Measurements from ENCODE around the gene HSPB8. TPM values are rescaled to one million over a fixed set of nuclear protein-coding genes. Genes with fewer than 3 reads are reported as not detected.

The HSPB8 gene
- total and polyA plus RNA-seq, 2 of the 4 experiments (the other 2 are of a cell fraction), result 12.9 to 25.8 TPM

GRCh38 chr12:119182701-119183493, 4.2 kb downstream of the HSPB8 start:
- Histone ChIP-seq H3K9ac (ENCODE audit: low read depth, low read length) (no peak overlapping the region), H3K18ac (ENCODE audit: low read depth, low read length) (no peak overlapping the region), H2AFZ (replicated peaks; ENCODE audit: low read length, poor library complexity) (no peak overlapping the region), H2BK20ac (ENCODE audit: low read depth, low read length) (no peak overlapping the region), H4K91ac (ENCODE audit: insufficient read depth, low read depth, low read length) (no peak overlapping the region), H3K27ac (ENCODE audit: insufficient read depth, low read length) (no peak overlapping the region), H3K56ac (ENCODE audit: extremely low read depth, insufficient read depth, low read length) (no peak overlapping the region), H3K4me2 (ENCODE audit: low read depth, low read length) (no peak overlapping the region), H3K4me1 (ENCODE audit: control insufficient read depth, insufficient read depth, low read length) (peaks cover 9% of the 10 kb centered on the region), H4K5ac (ENCODE audit: low read depth, low read length) (no peak overlapping the region), H4K8ac (ENCODE audit: low read depth in 2 of 2, low read length in 2 of 2) (no peak overlapping the region), H3K4ac (ENCODE audit: low read depth, low read length) (no peak overlapping the region), H2BK5ac (ENCODE audit: low read depth, low read length, poor library complexity, severe bottlenecking) (no peak overlapping the region), H3K36me3 (ENCODE audit: control insufficient read depth, insufficient read depth, low read length) (peaks cover 5% of the 10 kb centered on the region), H3K27me3 (ENCODE audit: control insufficient read depth, insufficient read depth, low read length) (no peaks in the 10 kb centered on the region), H3K23ac (ENCODE audit: low read depth, low read length) (no peak overlapping the region), H3K79me1 (ENCODE audit: low read depth in 1 of 2, low read length in 2 of 2) (peaks cover 25 to 27% of the 10 kb centered on the region in 2 experiments), H2AK5ac (ENCODE audit: low read depth, low read length) (no peak overlapping the region), H3K14ac (replicated peaks; ENCODE audit: low read depth, low read length) (no peak overlapping the region), H2BK15ac (ENCODE audit: low read depth, low read length) (no peak overlapping the region), H2AK9ac (replicated peaks; ENCODE audit: low read depth, low read length, poor library complexity) (peak overlapping the region; percentile 52), H3K9me1 (ENCODE audit: insufficient read depth, low read length) (no peaks in the 10 kb centered on the region; the same call in 1 of the 2 replicates), H3K4me3 (ENCODE audit: insufficient read depth, low read depth, low read length) (no peak overlapping the region), H4K20me1 (ENCODE audit: insufficient read depth, low read length) (no peaks in the 10 kb centered on the region), H3K9me3 (ENCODE audit: control insufficient read depth, insufficient read depth, low read length) (no peaks in the 10 kb centered on the region), H2BK120ac (ENCODE audit: low read depth, low read length) (no peak overlapping the region)
- intact Hi-C loops (cut with micrococcal nuclease) (no loop called here), dilution Hi-C loops (cut with HindIII; ENCODE audit: low sequenced_read_pairs, unreplicated experiment) (no loop called here), in situ Hi-C loops (cut with MboI; ENCODE audit: low sequenced_read_pairs) (loop anchor here (25.0 kb wide), 1 partner anchor 771 kb away; no protein-coding TSS in a partner anchor)
- CTCF ChIA-PET, result interaction anchor here (0.5 to 1.4 kb wide), 2 partner anchors 21 to 69 kb away, joined by 3 read pairs; no protein-coding TSS in a partner anchor
- WGBS, 2 experiments (ENCODE audit: extremely low coverage in 2 of 2, insufficient read length in 1 of 2), result no CpG with 5 or more reads among the region's 5 CpGs
- DNase-seq (peak; percentile 35), ATAC-seq (ENCODE audit: low read depth) (no peak)
- no TSS peak for BruUV-seq (replicated peaks)
- TF ChIP-seq MAZ (IDR thresholded peaks at IDR 0.05; ENCODE audit: borderline replicate concordance, low read depth, low read length) (no peak), MAFK (IDR thresholded peaks at IDR 0.05; ENCODE audit: low read depth, low read length) (peak; percentile 23; the same call in 1 of the 2 replicates)
- POLR2A ChIA-PET (ENCODE audit: unreplicated experiment), result no interaction called here

All from IMR-90 (cell line).